ENCODE data around the gene C2CD2.
"Not testable (repeated sequence)": the region's sequence is repeated elsewhere in the genome, so short reads cannot be mapped to it uniquely, and the experiment has no call there.

The C2CD2 gene

GRCh38 chr21:41995577-41995976 is 41.8 kb upstream of the C2CD2 start:
- TF ChIP-seq CTCF (IDR thresholded peaks at IDR 0.05; ENCODE audit: low read depth, low read length) = no peak
- no peak for DNase-seq (ENCODE audit: low read depth, low spot score)
- no peak overlapping the region for H3K4me3 ChIP-seq (ENCODE audit: low read depth, low read length)
- in situ Hi-C loops (cut with HindIII; ENCODE audit: low sequenced_read_pairs) = no loop called here

GRCh38 chr21:41994613-41995012 is 40.8 kb upstream of the C2CD2 start:
- DNase-seq (ENCODE audit: low read depth, low spot score); H3K4me3 ChIP-seq (ENCODE audit: low read depth, low read length); in situ Hi-C loops (cut with HindIII; ENCODE audit: low sequenced_read_pairs): not testable (repeated sequence)

GRCh38 chr21:41993744-41994143 is 39.9 kb upstream of the C2CD2 start:
- DNase-seq (ENCODE audit: low read depth, low spot score) = peak; percentile 76
- TF ChIP-seq CTCF (IDR thresholded peaks at IDR 0.05; ENCODE audit: low read depth, low read length) = no peak
- H3K4me3 ChIP-seq (ENCODE audit: low read depth, low read length) = no peak overlapping the region
- in situ Hi-C loops (cut with HindIII; ENCODE audit: low sequenced_read_pairs) = no loop called here

GRCh38 chr21:41992576-41992975 is 38.8 kb upstream of the C2CD2 start:
- no peak for TF ChIP-seq CTCF (IDR thresholded peaks at IDR 0.05; ENCODE audit: low read depth, low read length)

GRCh38 chr21:41991659-41992058 is 37.8 kb upstream of the C2CD2 start:
- in situ Hi-C loops (cut with HindIII; ENCODE audit: low sequenced_read_pairs) = no loop called here
- H3K4me3 ChIP-seq (ENCODE audit: low read depth, low read length) = no peak overlapping the region
- DNase-seq (ENCODE audit: low read depth, low spot score) = no peak
- no peak for TF ChIP-seq CTCF (IDR thresholded peaks at IDR 0.05; ENCODE audit: low read depth, low read length)

More at GRCh38 chr21:41992576-41992975, 38.8 kb upstream of the C2CD2 start:
- no peak overlapping the region for H3K4me3 ChIP-seq (ENCODE audit: low read depth, low read length)
- DNase-seq (ENCODE audit: low read depth, low spot score) = no peak
- in situ Hi-C loops (cut with HindIII; ENCODE audit: low sequenced_read_pairs) = no loop called here

GRCh38 chr21:41989698-41990097 is 35.9 kb upstream of the C2CD2 start:
- TF ChIP-seq CTCF (IDR thresholded peaks at IDR 0.05; ENCODE audit: low read depth, low read length) = no peak
- no peak for DNase-seq (ENCODE audit: low read depth, low spot score)
- in situ Hi-C loops (cut with HindIII; ENCODE audit: low sequenced_read_pairs) = no loop called here
- H3K4me3 ChIP-seq (ENCODE audit: low read depth, low read length) = no peak overlapping the region

GRCh38 chr21:41987310-41987709 is 33.5 kb upstream of the C2CD2 start:
- in situ Hi-C loops (cut with HindIII; ENCODE audit: low sequenced_read_pairs) = no loop called here
- TF ChIP-seq CTCF (IDR thresholded peaks at IDR 0.05; ENCODE audit: low read depth, low read length) = no peak
- DNase-seq (ENCODE audit: low read depth, low spot score) = no peak

More at GRCh38 chr21:41987310-41987709, 33.5 kb upstream of the C2CD2 start:
- H3K4me3 ChIP-seq (ENCODE audit: low read depth, low read length) = no peak overlapping the region
